NCI-H146 (cell line): ENCODE measurements around the gene FBXO30.

Source experiments
- DNase-seq: peaks from one replicate; lab custom pipeline; 2025; lab: John Stamatoyannopoulos, UW

The FBXO30 gene

DNA sequence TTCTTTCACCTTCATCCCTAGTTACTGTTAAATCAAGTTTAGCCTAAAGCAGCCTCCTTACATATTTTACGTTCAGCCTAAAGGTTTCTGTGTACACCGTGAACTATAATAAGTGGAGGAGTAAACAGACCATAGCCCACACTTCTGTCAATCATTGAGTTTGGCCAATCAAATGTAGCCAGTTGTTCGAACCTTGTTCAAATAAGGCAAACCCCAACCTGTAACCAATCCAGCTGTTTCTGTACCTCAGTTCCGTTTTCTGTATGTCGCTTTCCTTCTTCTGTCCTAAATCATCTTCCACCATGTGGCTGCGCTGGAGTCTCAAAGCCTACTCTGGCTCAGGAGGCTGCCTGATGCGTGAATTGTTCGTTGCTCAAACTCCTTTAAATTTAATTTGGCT lies 1.8 kb upstream of the FBXO30 start:
- DNase-seq = no peak

DNA sequence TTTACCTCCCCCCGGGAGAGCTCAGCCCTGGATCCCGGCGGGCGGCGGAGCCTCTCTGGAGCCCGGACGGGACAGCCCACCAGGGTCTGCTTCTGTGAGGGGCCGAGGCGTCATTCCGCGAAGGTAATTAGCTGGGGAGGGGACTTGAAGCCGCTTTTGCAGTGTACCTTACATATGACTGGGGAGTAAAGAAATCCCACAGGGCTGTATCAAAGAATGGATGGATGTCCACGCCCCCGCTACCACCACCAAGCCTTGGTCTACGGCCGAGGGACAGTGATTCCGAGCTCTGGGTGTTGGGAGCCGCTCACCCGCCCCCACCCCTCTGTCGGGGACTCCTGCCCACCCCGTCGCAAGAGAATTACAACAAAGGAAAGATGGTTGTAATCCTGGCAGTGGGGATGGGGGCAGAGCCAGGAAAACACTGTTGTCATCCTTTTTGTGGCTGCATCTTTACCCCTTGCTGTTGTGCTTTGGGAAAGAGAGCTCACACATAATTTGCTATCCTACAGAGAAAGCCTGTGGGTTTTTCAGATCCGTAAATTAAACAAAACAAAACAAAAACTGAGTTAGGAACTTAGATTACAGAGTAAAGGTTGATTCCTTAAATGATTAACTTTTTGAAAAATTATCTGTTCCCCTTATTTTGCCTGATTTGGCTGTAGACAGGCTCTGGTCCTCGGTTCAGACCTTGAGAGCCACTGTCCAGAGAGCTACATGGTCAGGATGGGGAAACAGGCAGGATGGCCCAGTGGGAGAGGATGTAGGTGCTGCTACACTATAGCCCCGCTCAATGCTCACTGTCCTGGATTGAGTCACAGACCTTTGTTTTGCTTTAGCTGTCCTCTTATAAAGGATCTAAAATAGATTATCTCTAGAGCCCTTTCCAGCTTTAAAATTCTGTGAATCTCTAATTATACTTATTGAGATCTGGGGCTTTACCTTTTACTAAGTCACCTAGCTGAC lies 997 bp upstream of the FBXO30 start:
- peak; percentile 73 for DNase-seq

DNA sequence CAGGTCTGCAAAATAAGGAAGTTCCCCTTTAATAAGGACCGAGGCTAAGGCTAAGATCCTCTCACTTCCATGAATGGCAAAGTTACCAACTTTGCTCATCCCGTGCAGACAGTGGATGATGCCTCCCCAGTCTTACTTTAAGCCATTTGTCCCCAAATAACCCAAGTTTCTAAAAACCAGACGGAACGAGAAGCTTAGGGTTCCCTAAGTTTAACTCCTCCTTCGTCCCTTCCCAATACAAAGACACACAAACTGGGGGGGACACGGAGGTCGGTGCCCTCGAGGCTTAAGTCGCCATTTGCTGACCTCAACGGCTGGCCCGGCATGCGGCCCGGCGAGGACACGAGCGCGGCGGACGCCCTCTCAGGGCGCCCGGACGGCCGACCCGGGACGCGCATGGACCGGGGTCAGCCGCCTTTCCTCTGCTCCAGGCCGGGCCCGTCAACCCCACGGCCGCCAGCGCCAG lies 527 bp downstream of the FBXO30 start:
- peak; percentile 57 for DNase-seq

DNA sequence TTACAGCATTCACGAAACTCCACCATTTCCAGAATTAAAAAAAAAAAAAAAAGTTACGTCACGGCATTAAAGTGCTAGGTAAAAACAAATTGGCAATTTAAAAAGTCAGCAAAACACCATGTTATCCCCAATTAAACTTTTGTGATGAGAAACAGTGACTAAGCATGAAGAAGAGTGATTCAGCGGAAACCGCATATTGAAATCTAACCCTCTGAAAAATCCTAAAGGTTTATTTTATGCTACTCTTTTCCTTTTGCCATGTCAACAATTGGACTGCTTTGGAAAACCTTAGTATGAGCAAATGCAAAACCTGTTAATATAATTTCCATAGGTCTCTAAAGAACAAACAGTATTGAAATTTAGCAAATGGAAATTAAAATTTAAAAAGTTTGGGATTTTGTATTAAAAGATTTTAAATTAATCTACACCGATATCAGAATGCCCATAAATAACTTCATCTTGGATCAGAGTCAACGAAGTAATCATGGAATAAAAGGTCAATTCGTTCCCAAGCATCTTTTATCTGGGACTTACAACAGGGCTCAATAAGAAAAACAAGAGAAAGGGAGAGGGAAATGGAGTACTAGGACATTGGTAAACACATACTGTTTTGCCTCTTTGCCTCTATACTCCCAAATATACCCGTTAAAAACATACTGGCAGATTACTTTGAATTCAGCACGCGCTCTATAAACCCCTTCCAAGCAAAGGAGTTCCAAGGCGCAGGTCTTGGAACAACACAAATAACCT lies 1.1 kb downstream of the FBXO30 start:
- DNase-seq = no peak

DNA sequence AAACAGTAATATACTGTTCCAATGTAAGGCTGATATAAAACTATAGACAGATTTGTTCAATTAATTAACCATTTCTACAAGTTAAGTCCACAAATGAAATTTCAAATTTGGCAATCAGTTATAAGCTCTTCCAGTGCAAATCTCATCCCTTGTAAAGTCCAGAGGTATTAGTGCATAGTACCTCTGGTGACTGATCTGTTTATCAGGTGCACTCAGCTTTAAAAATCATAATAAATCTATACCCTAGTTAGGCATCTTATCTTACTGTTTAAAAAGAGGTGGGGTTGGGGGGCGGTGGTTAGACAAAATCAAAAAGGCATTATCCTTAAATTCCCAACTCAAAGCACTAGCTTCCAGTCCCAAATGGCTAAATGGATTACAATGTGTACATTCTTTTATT lies 2.9 kb downstream of the FBXO30 start:
- no peak for DNase-seq

DNA sequence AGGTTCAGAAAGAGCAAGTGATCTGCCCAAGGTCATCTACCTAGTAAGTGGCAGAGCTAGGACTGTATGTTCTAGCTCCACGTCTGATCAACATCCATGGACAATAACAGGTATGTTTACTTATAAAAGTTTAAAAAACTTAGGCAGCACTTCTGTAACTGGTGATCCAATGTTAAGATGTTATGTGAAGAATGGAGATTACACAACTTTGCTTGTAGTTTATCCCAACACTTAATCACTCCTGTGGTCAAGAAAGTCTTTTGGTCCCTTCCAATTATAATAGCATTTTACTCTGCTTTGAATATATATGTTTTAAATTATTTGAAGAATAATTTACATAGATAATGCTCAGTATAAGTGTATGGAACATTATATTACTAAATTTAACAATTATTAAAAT lies 4.8 kb downstream of the FBXO30 start:
- no peak for DNase-seq

DNA sequence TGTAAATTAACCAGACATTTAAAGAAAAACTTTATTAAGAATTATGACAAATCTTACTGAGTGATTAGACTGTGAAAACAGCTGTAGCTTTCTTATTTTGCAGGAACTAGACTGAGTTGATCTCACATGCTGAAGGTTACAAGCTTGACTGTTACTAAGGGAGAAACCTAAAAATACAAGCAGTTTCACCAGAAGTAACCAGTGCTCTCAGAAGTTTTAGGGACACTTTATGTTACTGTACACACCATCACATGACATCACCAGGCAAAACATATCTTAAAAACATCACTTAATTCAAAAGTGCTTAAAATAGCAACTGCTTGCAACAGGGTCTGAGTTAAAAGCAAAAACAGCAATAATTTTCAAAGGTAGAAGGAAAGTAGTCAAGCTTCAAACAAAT lies 5.4 kb downstream of the FBXO30 start:
- DNase-seq = no peak

DNA sequence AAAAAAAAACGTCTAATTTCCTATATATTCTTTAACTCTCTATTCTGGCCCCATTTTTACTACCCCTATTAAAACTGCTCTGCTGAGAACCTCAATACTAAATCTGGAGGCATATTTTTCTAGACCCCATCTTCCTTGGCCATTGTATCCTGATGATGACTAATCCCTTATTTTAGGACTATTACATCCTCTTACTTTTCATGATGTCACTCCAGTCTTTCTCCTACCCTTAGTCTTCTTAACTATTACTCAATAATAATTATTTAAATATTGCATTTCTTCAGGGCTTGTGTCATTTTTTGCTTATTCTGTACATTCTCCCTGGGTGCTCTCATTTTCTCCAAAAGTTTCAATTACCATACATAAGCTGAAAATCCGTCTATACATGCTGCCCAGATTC lies 6.4 kb downstream of the FBXO30 start:
- no peak for DNase-seq

DNA sequence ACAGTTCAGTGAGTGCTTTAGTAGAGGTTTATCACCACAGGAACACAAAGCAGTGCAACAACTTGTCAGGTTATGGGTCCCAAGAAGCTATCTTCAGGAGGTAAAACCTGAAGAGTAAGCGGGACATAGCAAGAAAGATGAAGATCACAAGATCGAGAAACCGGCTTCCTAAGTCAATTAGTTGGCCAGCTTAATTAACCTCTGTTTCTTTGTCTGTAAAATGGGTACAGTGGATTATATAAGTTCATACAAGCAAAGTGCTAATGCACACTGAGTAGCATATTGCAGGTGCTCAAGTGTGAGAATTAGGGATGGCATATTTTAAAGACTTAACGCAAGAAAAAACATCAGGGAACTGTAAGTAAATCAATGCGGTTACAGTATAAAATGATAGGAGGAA lies 12.5 kb downstream of the FBXO30 start:
- DNase-seq = no peak

DNA sequence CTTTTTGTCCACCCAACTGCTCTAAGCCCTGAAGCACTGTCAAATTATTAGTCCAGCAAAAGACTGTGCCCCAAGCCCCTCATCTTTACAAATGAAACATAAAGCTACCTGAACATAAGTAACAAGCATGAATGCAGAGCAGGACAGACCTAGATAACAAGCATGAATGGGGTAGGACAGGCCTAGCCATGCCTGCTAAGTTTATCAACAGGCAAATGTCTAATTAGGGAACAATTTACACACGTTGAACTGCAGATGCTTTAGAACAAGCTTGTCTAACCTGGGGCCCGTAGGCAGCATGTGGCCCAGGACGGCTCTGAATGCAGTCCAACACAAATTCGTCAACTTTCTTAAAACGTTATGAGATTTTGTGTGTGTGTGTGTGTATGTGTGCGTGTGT lies 13.6 kb downstream of the FBXO30 start:
- DNase-seq = no peak

DNA sequence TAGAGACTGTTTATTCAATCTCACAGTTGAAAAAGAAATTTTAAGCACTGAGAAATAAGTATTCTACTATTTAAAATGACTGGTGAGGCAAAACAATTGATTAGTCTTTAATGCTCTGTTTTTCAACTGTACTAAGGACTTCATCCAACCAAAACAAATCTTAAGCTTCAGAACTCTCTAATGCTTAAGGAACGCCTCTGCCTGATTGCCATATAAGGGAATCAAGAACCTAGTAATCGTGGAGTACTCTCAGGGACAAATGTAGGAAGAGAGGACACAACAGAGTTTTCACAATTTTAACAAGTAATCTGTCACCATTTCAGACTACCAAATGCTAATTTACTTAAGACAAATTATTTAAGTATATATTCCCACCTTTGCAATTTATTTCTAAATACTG lies 16.1 kb downstream of the FBXO30 start:
- no peak for DNase-seq

DNA sequence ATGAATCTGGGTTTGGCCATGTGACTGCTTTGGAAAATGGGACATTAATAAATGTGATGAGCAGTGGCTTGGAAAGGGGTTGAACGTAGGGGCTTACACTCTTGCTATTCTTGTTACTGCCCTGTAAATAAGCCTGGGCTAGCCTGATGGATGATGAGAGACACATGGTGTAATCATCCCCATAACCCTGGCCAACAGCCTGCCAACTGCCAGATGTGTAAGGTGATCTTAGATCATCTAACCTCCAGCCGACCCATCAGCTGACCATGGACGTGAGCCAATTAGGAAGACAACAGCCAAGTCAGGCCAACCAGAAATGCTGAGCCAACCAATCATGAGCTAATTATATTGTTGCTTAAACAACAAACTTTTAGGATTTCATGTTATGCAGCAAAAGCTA lies 25.2 kb downstream of the FBXO30 start:
- DNase-seq = no peak

DNA sequence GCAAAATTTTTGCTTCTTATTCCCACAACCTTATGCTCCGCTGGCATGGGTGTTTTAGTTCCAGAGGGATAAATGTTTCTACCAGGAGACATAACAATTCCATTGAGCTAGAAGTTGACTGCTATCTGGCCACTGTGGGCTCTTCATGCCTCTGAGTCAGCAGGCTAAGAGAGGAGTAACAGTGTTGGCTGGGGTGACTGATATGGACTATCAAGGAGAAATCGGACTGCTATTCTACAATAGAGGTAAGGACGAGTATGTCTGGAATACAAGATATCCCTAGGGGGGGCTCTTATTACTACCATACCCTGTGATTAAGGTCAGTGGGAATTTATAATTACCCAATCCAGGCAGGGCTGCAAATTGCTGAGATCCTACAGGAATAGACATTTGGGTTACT lies 26.9 kb downstream of the FBXO30 start:
- DNase-seq = no peak

DNA sequence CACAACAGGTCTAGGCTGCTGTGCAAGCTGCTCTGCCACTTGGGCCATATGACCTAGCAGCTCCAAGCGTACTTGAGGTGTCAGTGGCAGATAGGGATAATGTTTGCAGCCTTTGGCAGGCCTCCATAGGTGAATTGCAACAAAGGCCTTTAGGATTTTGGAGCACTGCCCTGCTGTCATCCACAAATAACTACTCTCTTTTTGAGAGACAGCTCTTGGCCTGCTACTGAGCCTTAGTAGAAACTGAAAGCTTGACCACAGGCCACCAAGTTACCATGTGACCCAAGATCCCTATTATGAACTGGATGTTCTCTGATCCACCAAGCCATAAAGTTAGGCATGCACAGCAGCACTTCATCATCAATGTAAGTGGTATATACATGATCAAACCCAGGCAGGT lies 29.9 kb downstream of the FBXO30 start:
- no peak for DNase-seq

DNA sequence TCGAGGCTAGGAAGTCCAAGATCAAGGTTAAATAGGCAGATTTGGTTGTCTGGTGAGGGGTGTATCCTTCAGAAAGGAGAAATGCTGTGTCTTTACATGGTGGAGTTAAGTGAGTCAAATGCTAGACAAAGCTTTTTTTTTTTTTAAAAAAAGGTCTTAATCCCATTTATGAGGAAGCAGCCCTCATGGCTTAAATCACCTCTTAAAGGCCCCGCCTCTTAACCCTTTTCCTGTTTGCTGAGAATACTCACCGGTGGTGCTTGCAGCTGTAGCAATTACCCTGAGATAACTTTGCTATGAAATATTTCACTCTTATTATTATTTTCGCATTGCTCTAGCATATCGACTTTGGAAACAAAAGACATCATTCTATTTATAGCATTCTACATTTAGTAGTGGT lies 30.8 kb downstream of the FBXO30 start:
- no peak for DNase-seq

DNA sequence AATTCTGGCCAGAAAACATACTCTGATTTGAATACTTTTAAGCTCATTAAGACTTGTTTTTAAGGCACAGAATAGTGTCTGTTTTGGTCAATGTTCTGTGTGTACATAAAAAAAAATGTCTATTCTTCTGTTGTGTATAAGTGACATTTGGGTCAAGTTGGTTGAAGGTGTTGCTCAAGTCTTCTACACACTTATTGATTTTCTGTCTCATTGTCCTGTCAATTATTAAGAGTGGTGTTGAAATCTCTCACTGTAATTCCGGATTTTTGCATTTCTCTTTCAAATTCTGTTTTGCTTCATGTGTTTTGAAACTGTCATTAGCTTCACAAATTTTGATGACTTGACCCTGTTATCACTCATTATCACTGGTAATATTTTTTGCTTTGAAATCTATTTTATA lies 41.7 kb downstream of the FBXO30 start:
- no peak for DNase-seq

DNA sequence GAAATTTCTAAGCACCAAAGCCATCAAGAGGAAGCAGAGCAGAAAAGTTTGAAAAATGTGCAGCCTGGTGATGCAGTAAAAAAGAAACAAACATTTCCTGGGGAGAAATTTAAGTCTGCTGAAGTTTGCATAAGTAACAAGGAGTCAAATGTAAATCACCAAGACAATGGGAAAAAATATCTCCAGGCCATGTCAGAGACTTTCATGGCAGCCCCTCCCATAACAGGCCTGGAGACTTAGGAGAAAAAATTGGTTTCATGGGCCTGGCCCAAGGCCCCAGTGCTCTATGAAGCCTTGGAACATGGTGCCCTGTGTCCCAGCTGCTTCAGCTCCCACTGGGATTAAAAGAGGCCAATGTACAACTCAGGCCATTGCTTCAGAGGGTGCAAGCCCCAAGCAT lies 49.1 kb downstream of the FBXO30 start:
- no peak for DNase-seq

DNA sequence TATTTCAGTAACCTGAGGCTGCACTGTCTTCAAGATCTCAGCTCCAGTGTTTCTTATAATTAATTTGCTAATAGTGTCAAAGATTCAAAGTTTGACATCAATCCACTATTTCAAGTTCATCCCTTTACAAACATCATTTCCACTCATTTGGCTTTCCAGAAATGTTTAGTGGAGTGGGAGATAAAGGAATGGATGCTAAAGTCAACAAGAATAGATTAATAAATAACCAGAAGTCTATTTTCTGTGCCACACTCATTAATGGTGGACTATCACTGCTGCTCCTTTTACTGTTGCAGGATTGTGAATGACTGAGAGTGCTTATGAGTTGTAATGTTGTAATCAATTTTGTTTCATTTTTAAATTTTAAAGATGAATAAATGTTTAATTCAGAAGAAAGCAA lies 50.9 kb downstream of the FBXO30 start:
- DNase-seq = no peak

DNA sequence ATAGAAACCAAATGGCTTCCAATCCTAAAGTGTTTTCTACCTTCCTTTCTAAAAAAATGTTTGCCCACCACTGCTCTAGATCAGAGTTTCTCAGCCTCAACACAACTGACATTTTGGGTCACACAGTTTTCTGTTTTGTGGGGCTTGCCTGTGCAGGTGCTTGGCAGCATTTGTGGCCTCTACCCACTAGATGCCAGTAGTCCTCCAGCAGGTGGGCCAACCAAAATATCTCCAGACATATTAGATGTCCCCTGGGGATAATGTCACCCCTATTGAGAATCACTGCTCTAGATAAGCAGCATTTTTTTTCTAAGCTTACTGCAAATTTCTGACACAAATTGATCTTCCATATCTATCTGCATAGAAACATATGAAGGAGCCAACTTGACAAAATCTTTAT lies 53.0 kb downstream of the FBXO30 start:
- no peak for DNase-seq

DNA sequence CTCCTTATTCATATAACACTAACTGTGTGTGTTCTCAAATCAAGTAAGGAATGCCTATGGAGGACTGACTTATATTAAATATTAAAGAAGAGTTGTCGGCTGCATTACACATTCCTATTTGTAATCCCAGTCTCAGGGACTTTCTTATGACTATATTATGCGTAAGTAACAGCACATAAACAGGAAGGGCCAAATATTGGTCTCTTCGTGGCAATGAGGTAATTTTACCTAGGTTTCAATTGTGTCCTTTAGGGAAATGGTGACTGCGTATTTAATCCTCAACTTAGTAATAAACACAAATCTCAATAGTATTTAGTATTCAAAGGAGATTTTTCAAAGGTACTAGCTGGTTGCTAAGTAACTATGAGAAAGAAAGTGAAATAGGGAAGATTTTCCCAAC lies 56.5 kb downstream of the FBXO30 start:
- DNase-seq = no peak

DNA sequence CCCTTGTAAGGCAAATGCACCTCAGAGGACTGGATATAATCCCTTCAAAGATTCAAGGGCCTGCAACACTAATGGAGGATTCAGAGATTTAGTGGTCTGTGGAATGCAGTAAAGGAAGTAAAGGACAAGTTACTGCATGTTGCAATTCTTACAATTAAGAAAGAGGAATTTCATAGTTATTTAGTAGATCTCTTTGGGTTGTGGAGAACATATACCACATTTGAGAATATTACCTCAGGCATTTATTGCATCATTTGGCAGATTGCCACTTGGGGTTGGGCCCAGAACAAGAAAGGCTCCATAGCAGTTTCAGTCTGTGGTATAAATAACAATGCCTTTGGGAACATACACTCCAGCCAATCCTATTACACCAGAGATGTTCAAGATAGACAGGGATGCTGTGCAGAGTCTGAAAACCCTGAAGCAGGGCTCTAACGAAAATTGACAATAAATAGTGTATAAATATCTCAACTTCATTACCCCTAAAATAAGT lies 58.4 kb downstream of the FBXO30 start:
- no peak for DNase-seq

DNA sequence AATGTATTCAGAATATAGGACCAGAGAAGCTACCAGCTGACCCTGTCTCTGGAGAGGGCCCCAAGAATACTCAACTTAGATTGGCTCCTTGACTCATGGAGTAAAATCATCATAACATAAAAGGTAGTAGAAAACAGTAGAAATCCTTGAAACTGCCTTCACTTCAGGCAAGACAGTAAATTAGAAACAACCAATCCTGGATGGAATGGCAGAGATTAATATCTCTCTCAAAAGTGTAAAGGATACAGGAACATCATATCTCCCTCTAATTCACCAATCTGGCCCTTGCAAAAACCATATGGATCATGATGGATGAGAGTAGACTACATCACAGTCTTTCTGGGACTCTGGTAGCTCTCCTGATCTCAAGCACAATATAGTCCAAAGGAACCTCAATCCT lies 58.9 kb downstream of the FBXO30 start:
- DNase-seq = no peak

DNA sequence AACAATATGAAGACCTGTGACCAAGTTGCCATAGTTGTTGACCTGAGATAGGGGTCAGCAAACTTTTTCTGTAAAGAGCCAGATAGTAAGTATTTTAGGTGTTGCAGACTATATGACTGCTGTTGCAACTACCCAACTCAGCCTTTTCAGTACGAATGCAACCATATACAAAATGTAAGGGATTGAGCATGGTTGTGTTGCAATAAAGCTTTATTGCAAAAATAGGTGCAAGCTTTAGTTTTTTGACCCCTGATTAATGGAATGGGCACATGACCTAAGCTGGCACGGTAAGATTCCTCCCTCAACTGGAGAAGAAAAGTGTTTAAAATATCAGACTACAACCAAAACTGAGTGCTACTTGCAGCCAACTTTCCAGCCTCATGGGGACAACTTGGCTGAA lies 62.0 kb downstream of the FBXO30 start:
- DNase-seq = no peak
